Caco-2 (cell line): ENCODE data around the gene RSL24D1. TPM values are rescaled to one million over a fixed set of nuclear protein-coding genes. Genes with fewer than 3 reads are reported as not detected.

Source experiments
- BruUV-seq: library from RNA; stranded (reverse); fragments of 400-500 nt; replicated peaks from 2 replicates; lab custom pipeline; 2021; lab: Mats Ljungman, UMichigan
- CTCF ChIA-PET: fragments of 300-600 bp; sonication (Branson Sonifier 250); formaldehyde crosslinking; loops from one replicate; lab custom pipeline; 2022; ENCODE audit warnings: antibody characterized with exemption; lab: Charles Lee
- POLR2A ChIA-PET: fragments of 300-600 bp; sonication (Branson Sonifier 250); formaldehyde crosslinking; loops from one replicate; lab custom pipeline; 2022; ENCODE audit warnings: antibody characterized with exemption; lab: Charles Lee
- DNase-seq, 2 experiments: peaks; one replicate each; pipeline versions ENCODE4 v3.0.0 to v3.0.0-alpha.2; 2020 to 2022
- H3K27me3 ChIP-seq: replicated peaks from 2 replicates; pipeline ENCODE4 v1.6.0; 2011; ENCODE audit warnings: low read length; ENCODE audit not compliant: control insufficient read depth, insufficient read depth
- H3K36me3 ChIP-seq: 2 replicates; pipeline ENCODE4 v1.5.1; 2011; ENCODE audit warnings: low read length; ENCODE audit not compliant: control insufficient read depth, insufficient read depth
- H3K4me1 ChIP-seq: fragments of 250-450 bp; sonication (Bioruptor Pico); 2 replicates; pipeline ENCODE4 v1.5.1; 2020; ENCODE audit warnings: mild to moderate bottlenecking
- H3K4me3 ChIP-seq: 2 replicates; pipeline ENCODE4 v1.5.1; 2011; ENCODE audit warnings: low read depth, mild to moderate bottlenecking, control low read depth, low read length
- H3K9me3 ChIP-seq: fragments of 250-450 bp; sonication (Bioruptor Pico); 2 replicates; pipeline ENCODE4 v1.5.1; 2020; ENCODE audit warnings: mild to moderate bottlenecking, moderate library complexity
- H3K27ac Mint-ChIP-seq: one replicate; pipeline ENCODE4 v1.8.0; 2022; ENCODE audit warnings: mixed read lengths; ENCODE audit not compliant: unreplicated experiment
- H3K27me3 Mint-ChIP-seq: one replicate; pipeline ENCODE4 v1.8.0; 2022; ENCODE audit warnings: mixed read lengths; ENCODE audit not compliant: insufficient read depth, unreplicated experiment
- H3K36me3 Mint-ChIP-seq: one replicate; pipeline ENCODE4 v1.8.0; 2022; ENCODE audit warnings: mild to moderate bottlenecking, mixed read lengths; ENCODE audit not compliant: insufficient read depth, unreplicated experiment
- H3K4me1 Mint-ChIP-seq: one replicate; pipeline ENCODE4 v1.8.0; 2022; ENCODE audit warnings: low read depth, mixed read lengths; ENCODE audit not compliant: unreplicated experiment
- H3K4me3 Mint-ChIP-seq: one replicate; pipeline ENCODE4 v1.8.0; 2022; ENCODE audit warnings: mild to moderate bottlenecking, moderate library complexity, mixed read lengths; ENCODE audit not compliant: unreplicated experiment
- H3K9me3 Mint-ChIP-seq: one replicate; pipeline ENCODE4 v1.8.0; 2022; ENCODE audit warnings: mixed read lengths; ENCODE audit not compliant: unreplicated experiment
- CTCF ChIP-seq, 2 experiments: fragments of 200-600 bp in 1 of 2; IDR thresholded peaks; 1 replicate in 1 of 2; 2 replicates in 1 of 2; pipeline versions ENCODE4 v1.5.1 to v1.8.0; 2011 to 2022; ENCODE audit warnings: antibody characterized with exemption in 1 of 2, control low read depth in 1 of 2, inconsistent platforms in 1 of 2, low read depth in 1 of 2, low read length in 1 of 2, mild to moderate bottlenecking in 1 of 2, moderate library complexity in 1 of 2; ENCODE audit not compliant: insufficient read depth in 1 of 2, severe bottlenecking in 1 of 2, unreplicated experiment in 1 of 2
- intact Hi-C: fragments of 100-400 bp; cut with micrococcal nuclease; formaldehyde crosslinking; loops from one replicate; pipeline ENCODE4 v1.10.0; 2022; ENCODE audit not compliant: unreplicated experiment
- total RNA-seq: library from RNA; stranded (reverse); gene quantifications from 2 replicates; pipeline ENCODE4 v1.2.3, GENCODE V29; 2022

Gene RSL24D1
- total RNA-seq, 1 experiment from 2014 or later = 124 TPM

DNA sequence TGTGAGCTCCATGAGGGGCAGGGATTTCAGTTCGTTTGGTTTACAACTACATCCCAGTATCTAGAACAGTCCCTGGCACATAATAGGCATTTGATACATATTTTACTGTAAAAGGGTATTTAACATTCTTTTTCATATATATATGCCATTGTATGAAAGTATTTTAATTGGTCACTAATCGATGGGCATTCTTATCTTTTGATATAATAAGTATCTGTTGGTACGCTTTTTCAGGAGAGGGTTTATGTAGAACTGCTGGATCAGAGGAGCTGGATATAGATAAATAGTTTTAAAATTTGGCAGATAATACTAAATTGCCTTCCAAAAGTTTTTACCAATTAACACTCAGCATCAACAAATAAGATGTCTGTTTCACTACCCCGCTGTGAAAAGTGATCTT lies 978 bp upstream of the RSL24D1 start:
- Histone ChIP-seq H3K36me3 (no peaks in the 10 kb centered on the region), H3K27me3 (no peaks in the 10 kb centered on the region), H3K4me1 (peaks cover 7% of the 10 kb centered on the region; the same call in 1 of the 2 replicates), H3K9me3 (no peaks in the 10 kb centered on the region), H3K4me3 (peak overlapping the region; percentile 57)
- no peak overlapping the region for H3K27ac Mint-ChIP-seq
- H3K4me3 Mint-ChIP-seq = no peak overlapping the region
- no peak for TF ChIP-seq CTCF (IDR thresholded peaks at IDR 0.05; ENCODE audit: insufficient read depth in 1 of 2, low read depth in 1 of 2, low read length in 1 of 2, severe bottlenecking in 1 of 2, unreplicated experiment in 1 of 2)
- H3K4me1 Mint-ChIP-seq = no peaks in the 10 kb centered on the region
- ChIA-PET POLR2A (no interaction called here), CTCF (interaction anchor here (1.4 kb wide), 1 partner anchor 23 kb away, joined by 3 read pairs; no protein-coding TSS in a partner anchor)
- peaks cover 16% of the 10 kb centered on the region for H3K9me3 Mint-ChIP-seq
- no TSS peak for BruUV-seq
- peaks cover 20% of the 10 kb centered on the region for H3K36me3 Mint-ChIP-seq
- no peaks in the 10 kb centered on the region for H3K27me3 Mint-ChIP-seq
- intact Hi-C loops = loop anchor here (1.0 kb wide), 1 partner anchor 93 kb away; no protein-coding TSS in a partner anchor
- no peak for DNase-seq

GRCh38 chr15:55197362-55197705 lies 593 bp upstream of the RSL24D1 start:
- CTCF ChIA-PET = interaction anchor here (1.1 to 1.4 kb wide), 2 partner anchors 23 to 29 kb away, joined by 3 read pairs; no protein-coding TSS in a partner anchor
- Mint-ChIP-seq H3K4me3 (no peak overlapping the region), H3K36me3 (peaks cover 22% of the 10 kb centered on the region), H3K27me3 (no peaks in the 10 kb centered on the region), H3K27ac (no peak overlapping the region), H3K4me1 (no peaks in the 10 kb centered on the region), H3K9me3 (peaks cover 16% of the 10 kb centered on the region)
- intact Hi-C loops = loop anchor here (1.0 kb wide), 1 partner anchor 93 kb away; no protein-coding TSS in a partner anchor
- Histone ChIP-seq H3K4me1 (peaks cover 7% of the 10 kb centered on the region; the same call in 1 of the 2 replicates), H3K9me3 (no peaks in the 10 kb centered on the region), H3K36me3 (no peaks in the 10 kb centered on the region), H3K4me3 (peak overlapping the region; percentile 57), H3K27me3 (no peaks in the 10 kb centered on the region)
- TF ChIP-seq CTCF (IDR thresholded peaks at IDR 0.05; ENCODE audit: insufficient read depth in 1 of 2, low read depth in 1 of 2, low read length in 1 of 2, severe bottlenecking in 1 of 2, unreplicated experiment in 1 of 2) = no peak
- POLR2A ChIA-PET = no interaction called here
- no peak for DNase-seq
- TSS peak; percentile 67 for BruUV-seq

DNA sequence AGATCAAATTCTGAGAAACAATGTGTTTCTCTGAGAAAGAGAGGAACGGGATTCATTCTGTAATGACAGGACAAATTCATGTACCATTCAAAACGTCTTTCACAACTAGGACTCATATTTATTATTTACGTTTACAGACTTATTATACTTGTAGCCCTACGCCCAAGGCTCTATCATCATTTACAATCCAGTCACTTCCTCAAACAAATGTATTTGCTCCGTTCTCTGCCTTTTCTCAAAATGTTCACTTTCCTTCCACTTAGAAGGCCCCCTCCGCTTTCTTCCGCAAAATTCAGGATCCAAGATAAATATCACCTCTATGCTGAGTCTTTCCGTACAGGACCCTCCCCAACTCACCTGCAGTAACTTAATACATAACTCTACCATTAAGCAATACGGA lies 745 bp downstream of the RSL24D1 start:
- H3K36me3 Mint-ChIP-seq = peaks cover 35% of the 10 kb centered on the region
- H3K4me1 Mint-ChIP-seq = no peaks in the 10 kb centered on the region
- Histone ChIP-seq H3K4me3 (peak overlapping the region; percentile 80), H3K4me1 (peaks cover 7% of the 10 kb centered on the region; the same call in 1 of the 2 replicates), H3K9me3 (no peaks in the 10 kb centered on the region), H3K36me3 (0 out of 2 replicates have a peak, but pooled peaks cover 1% of the 10 kb centered on the region), H3K27me3 (no peaks in the 10 kb centered on the region)
- no peak for DNase-seq
- no TSS peak for BruUV-seq
- no peak overlapping the region for H3K27ac Mint-ChIP-seq
- no peak for TF ChIP-seq CTCF (IDR thresholded peaks at IDR 0.05; ENCODE audit: insufficient read depth in 1 of 2, low read depth in 1 of 2, low read length in 1 of 2, severe bottlenecking in 1 of 2, unreplicated experiment in 1 of 2)
- ChIA-PET CTCF (no interaction called here), POLR2A (no interaction called here)
- H3K4me3 Mint-ChIP-seq = no peak overlapping the region
- intact Hi-C loops = no loop called here
- no peaks in the 10 kb centered on the region for H3K27me3 Mint-ChIP-seq
- H3K9me3 Mint-ChIP-seq = peaks cover 16% of the 10 kb centered on the region
